NB4 (cell line): ENCODE data around the gene CKB.

Experiments
- MYC ChIP-seq: IDR thresholded peaks from 2 replicates; pipeline ENCODE4 v1.6.1; 2011; ENCODE audit warnings: low read depth, low read length
- POLR2A ChIP-seq: IDR thresholded peaks from 2 replicates; pipeline ENCODE4 v1.6.1; 2011; ENCODE audit warnings: mild to moderate bottlenecking; ENCODE audit not compliant: insufficient read length; ENCODE audit errors: extremely low read depth
- TF ChIP-seq, protein P1 (sequence below): IDR thresholded peaks from one replicate; pipeline ENCODE4 v1.5.1; 2012; ENCODE audit warnings: low read depth, low read length
- TF ChIP-seq, protein P2 (sequence below): IDR thresholded peaks from 2 replicates; pipeline ENCODE4 v1.6.1; 2011; ENCODE audit warnings: low read depth, low read length

DNA sequence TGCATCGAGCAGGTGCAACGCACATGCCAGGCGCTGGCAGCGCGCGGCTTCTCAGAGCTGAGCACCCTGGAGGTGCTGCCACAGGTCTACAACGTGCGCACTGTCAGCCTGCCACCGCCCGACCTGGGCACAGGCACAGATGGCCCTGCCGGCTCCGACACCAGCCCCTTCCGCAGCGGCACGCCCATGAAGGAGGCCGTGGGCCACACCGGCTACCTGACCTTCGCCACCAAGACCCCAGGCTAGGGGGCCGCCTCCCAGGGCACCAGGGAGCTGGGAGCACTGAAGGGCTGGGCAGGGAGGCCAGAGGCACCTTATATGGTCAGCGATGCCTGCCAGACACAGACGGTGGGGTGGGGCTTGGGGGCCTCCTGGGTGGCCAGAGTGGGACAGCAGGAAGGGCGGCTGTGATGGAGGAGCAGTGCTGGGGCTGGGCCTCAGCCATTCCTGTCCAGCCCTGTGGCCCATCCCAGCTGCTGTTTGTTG is 12.0 kb upstream of the CKB start:
- TF ChIP-seq, protein P1, sequence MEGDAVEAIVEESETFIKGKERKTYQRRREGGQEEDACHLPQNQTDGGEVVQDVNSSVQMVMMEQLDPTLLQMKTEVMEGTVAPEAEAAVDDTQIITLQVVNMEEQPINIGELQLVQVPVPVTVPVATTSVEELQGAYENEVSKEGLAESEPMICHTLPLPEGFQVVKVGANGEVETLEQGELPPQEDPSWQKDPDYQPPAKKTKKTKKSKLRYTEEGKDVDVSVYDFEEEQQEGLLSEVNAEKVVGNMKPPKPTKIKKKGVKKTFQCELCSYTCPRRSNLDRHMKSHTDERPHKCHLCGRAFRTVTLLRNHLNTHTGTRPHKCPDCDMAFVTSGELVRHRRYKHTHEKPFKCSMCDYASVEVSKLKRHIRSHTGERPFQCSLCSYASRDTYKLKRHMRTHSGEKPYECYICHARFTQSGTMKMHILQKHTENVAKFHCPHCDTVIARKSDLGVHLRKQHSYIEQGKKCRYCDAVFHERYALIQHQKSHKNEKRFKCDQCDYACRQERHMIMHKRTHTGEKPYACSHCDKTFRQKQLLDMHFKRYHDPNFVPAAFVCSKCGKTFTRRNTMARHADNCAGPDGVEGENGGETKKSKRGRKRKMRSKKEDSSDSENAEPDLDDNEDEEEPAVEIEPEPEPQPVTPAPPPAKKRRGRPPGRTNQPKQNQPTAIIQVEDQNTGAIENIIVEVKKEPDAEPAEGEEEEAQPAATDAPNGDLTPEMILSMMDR, result no peak
- TF ChIP-seq POLR2A, result no peak
- TF ChIP-seq MYC, result no peak
- TF ChIP-seq, protein P2, sequence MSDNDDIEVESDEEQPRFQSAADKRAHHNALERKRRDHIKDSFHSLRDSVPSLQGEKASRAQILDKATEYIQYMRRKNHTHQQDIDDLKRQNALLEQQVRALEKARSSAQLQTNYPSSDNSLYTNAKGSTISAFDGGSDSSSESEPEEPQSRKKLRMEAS, result no peak
